GM12873 (cell line): ENCODE results near the gene FBXO44.

Experiments
- TF ChIP-seq, protein P1 (sequence below): IDR thresholded peaks from 2 replicates; pipeline ENCODE4 v1.5.1; 2012; ENCODE audit warnings: low read depth, mild to moderate bottlenecking, moderate library complexity, low read length, control low read depth; ENCODE audit not compliant: insufficient read depth; ENCODE audit errors: missing control alignments

Gene FBXO44

DNA sequence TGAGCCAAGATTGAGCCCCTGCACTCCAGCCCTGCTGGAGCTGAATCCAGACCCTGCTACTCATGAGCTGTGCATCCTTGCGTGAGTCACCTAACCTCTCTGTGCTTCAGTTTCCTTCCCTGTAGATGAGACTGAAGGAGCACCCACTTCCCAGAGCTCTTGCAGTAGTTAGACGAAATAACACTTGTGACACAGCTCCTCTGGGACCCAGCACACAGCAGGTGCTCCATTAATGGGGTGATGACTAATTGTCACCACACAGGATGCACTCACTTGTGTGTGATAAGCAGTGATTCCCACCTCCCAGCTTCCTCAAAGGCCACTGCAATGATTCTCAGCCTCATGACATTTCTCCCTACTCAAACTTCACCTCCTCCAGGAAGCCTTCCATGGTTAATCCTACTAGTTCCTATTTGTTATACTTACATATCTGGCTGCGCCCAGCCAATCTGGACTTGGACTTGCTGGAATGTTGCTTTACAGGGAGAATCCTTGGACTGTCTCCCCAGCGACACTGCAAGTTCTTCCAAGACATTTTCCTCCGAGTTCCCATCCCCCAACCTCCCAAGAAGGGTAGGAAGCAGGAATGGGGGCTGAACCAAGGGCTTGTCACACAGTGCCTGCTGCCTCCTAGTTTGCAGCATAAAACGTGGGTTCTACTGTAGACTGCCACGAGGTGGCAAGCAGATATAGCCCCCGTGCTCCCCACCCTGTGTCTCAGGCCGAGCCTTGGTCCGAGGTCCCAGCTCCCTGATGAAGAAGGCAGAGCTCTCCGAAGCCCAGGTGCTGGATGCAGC is 54.1 kb downstream of the FBXO44 start:
- TF ChIP-seq, protein P1, sequence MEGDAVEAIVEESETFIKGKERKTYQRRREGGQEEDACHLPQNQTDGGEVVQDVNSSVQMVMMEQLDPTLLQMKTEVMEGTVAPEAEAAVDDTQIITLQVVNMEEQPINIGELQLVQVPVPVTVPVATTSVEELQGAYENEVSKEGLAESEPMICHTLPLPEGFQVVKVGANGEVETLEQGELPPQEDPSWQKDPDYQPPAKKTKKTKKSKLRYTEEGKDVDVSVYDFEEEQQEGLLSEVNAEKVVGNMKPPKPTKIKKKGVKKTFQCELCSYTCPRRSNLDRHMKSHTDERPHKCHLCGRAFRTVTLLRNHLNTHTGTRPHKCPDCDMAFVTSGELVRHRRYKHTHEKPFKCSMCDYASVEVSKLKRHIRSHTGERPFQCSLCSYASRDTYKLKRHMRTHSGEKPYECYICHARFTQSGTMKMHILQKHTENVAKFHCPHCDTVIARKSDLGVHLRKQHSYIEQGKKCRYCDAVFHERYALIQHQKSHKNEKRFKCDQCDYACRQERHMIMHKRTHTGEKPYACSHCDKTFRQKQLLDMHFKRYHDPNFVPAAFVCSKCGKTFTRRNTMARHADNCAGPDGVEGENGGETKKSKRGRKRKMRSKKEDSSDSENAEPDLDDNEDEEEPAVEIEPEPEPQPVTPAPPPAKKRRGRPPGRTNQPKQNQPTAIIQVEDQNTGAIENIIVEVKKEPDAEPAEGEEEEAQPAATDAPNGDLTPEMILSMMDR: no peak

DNA sequence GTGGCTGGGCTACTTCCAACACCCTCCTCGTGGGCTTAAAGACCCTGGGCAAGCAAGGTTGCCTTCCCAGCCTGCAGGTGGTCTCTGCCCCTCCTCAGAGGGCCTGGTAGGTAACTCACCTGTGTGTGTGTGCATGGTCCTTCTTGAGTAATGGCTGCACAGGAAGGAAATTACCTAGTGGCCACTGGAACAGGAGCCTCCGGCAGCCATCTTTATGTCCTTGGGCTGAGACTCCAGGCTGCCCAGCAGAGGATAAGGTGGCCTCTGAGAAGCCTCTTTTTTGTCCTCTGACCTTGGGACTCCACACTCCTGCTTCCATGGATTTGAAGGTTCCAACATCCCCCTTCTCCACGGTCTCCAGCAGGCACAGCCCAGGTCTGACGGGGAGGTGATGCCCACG is 56.8 kb downstream of the FBXO44 start:
- TF ChIP-seq, protein P1: no peak

DNA sequence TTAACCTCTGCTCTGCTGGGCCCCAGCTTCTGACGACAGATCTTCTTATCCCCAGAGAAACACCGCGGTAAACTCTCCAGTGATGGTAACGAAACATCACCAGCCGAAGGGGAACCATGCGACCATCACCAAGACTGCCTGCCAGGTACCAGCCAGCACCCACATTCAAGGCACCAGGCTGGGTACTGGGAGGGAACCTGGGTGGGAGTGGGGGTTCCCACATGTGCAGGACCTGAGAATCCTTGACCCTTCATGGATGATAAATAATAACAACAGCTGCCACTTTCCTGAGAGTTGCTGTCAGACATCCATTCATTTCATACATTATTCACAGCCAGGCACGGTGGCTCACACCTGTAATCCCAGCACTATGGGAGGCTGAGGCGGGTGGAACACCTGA is 57.6 kb downstream of the FBXO44 start:
- TF ChIP-seq, protein P1: no peak
